HuH-7 (cell line): ENCODE data around the gene FBXO7.
"Not testable (repeated sequence)": the region's sequence is repeated elsewhere in the genome, so short reads cannot be mapped to it uniquely, and the experiment has no call there.

Experiments
- DNase-seq: peaks from one replicate; pipeline ENCODE4 v3.0.0; 2011; ENCODE audit warnings: low spot score

Gene FBXO7

DNA sequence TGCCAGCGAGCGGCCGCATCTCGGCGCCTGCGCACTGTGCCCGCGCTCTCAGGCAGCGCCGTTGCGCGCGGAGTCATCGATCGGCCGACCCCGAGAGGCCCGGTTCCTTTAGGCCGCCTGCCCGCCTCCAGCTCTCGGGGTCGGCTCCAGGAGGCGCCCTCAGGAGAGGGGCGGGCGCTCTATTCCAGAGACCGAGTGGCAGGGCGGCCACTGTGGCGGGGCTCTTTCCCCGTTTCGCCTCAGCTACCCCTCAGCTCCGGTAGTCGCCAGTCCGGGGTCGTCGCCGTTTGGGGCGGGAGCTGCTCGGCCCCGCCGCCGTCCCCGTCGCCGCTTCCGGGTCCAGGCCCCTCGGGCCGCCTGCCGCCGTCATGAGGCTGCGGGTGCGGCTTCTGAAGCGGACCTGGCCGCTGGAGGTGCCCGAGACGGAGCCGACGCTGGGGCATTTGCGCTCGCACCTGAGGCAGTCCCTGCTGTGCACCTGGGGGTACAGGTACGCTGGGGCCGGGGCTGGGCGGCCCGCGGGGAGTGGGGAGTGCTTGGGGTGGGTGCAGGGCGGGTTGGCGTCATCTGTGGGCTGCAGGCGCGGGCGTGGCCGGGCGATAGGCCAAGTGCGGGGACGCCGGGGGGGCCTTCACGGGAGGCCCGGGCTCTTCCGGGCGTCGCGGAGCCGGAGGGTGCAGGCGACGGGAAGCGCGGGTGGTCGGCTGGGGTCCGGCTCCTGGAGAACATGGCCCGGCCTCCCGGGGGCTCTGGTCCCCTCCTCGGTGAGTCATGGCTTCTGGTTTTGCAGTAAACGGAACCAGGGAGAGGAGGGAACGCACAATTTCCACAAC, at the start of gene FBXO7:
Gene FBXO7 (plus strand): TSS at position 177 of the 833 bp plus-strand sequence. CDS start 192 bp downstream, at position 369.
- peak; percentile 82 for DNase-seq

GRCh38 chr22:32426881-32427280, 47.7 kb upstream of the FBXO7 start:
- DNase-seq: no peak

- no peak for DNase-seq
Observed at GRCh38 chr22:32430352-32430751, 44.3 kb upstream of the FBXO7 start.

DNA sequence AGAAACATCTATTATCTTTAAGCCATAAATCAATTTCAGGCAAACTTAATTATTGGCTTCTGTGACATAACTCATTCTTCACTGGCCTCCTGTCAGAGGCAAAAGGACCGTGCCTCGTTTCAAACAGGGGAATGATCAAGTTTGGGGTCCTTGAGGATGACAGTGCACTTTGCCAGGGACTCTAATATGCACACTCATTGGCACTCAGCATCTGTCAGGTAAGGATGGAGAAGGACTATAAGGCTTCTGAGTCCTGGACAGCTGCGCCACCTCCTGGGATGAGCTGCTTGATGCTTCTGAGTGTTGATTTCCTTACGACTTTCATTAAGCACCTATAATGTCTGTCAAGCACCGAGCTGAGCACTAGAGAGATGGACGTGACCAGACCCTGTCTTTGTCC, 30.5 kb upstream of the FBXO7 start:
- DNase-seq: peak; percentile 25

- no peak for DNase-seq
Observed at GRCh38 chr22:32446321-32446720, 28.3 kb upstream of the FBXO7 start.

GRCh38 chr22:32448980-32449379, 25.6 kb upstream of the FBXO7 start:
- no peak for DNase-seq

GRCh38 chr22:32457031-32457430, 17.6 kb upstream of the FBXO7 start:
- DNase-seq: no peak

DNA sequence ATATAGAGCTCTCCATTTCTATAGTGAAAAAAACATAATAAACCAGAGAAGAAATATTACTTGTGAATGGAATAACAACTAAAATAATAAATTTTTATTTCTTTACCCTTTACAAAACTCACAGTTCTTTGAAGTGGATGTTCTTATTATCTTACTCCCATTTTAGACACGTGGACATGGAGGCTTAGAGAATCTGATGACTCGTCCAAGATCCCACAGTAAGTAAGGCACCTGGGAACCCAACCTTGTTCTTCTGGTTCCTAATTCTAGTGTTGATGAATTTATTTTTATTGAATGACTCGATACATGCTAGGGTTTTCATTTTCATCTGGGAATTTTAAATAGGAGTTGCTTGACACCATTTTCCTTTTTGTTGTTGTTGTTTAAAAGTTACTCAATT, 12.2 kb upstream of the FBXO7 start:
- no peak for DNase-seq

DNA sequence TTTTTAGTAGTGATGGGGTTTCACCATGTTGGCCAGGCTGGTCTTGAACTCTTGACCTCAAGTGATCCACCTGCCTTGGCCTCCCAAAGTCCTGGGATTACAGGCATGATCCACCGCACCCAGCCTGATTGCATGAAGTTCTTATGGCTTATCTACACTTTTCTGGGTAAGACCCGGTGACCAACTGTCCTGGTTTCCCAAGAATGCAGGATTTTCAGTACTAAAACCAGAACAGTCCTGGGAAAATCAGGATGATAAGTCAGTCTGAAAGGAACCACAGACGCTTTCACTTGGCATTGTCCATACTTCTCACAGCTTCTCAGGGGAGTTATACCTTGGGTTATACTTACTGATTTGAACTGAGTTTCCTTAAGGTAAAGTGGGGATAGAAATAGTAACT, 8.9 kb upstream of the FBXO7 start:
- DNase-seq: no peak

- no peak for DNase-seq
Observed at GRCh38 chr22:32466496-32466895, 8.1 kb upstream of the FBXO7 start.

GRCh38 chr22:32469799-32470212, 4.8 kb upstream of the FBXO7 start:
- no peak for DNase-seq

DNA sequence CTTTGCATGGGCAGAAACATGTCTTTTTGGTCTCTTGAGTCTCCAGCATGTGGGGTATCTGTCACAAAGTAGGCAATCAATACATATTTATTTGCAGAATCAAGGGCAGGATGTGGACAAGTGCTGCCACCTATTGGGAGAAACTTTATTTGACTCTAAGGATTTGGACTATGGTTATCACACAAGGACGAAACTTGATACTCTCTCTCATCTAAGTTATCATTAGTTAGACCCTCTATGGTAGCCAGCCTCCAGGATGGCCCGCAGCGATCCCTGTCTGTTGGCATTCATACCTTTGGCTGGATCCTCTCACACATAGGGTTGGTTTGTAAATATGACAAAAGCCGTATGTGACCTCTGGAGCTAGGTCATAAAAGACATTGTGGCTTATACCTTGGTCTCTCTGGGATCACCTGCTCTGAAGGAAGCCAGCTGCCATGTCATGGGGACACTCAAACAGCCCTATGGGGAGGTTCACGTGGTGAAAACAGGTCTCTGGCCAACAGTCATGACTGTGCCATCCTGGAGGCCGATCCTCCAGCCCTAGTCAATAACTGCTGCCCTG, 1.1 kb upstream of the FBXO7 start:
- DNase-seq: peak; percentile 52

DNA sequence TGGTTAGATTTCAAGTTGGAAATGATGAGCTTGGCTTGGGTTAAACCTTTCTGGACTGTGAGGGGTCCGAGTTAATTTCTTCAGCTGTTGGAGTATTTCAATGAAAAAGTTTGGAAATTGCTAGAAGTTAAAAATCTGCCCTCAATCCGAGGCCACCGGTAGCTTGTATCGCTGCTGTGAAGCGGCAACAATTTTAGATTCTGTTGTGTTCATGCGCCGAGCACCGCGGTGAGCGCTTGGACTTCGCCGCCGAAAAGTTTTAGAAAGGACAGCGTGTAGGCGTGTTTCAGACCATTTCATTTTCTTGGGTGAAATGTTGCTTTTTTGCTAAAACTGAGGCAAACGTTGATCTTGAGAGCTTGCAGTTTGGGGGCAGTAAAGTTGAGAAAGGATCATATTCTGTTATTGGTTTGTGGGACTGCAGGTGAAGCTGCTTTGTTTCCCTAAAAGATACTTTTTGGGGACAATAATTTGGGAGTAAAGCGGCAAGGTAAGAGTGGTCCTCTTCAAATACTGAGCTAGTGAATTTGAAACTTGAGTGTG, 928 bp downstream of the FBXO7 start:
- DNase-seq: no peak

DNA sequence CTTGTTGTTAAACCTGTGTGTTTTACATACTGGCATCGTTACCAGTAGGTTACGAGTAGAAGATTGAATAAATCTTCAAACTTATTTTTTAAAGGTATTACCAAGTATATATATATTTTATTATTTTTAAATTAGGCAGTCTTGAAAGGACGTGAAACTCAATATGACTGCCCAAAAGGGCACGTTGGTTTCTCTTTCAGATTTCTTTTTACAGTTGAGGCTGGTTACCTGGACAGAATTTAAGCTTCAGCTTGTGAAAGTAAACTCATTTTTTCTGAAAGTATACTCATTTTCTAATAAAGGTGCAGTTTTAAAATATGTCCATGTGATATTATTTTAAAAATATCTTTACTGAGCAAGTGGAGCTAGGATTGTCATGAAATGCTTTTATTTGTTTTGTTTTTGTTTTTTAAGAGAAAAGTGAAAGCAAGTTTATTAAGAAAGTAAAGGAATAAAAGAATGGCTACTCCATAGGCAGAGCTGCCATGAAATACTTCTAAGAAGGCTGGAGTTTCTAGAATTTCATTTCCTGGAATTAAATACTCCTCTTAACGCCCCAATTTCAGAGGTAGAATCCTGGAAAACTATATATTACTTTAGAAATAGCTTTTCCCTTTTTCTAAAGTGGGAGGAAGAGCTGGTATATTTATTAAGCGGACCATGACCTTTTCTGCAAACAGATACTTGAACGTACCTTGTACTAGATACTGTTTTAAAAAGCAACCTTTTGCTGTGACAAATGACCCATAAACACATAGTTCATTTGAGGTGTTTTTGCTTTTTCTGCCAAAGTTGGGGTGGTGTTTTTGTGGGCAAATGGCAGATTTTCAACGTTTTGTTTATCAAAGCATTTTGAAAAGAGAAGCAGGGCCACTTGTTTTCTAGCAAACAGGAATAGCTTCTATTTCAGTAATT, 1.9 kb downstream of the FBXO7 start:
- no peak for DNase-seq

DNA sequence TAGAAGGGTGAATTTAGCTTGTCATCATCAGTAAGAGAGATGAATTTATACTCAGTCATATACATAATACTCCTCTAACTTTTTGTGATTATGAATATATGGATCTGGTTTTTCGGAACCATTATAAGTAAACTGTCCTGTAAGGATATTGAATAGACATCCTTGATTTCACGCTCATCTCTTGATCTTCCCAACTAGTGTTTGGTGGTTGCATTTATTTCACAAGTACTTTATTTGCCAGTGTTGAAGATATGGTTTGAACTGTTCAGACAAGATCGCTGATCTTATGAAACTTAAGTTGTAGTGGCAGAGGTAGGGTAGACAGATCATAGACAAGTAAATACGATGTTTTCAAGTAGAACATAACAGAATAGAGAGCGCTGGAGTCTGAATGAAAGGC, 3.0 kb downstream of the FBXO7 start:
- DNase-seq: no peak

DNA sequence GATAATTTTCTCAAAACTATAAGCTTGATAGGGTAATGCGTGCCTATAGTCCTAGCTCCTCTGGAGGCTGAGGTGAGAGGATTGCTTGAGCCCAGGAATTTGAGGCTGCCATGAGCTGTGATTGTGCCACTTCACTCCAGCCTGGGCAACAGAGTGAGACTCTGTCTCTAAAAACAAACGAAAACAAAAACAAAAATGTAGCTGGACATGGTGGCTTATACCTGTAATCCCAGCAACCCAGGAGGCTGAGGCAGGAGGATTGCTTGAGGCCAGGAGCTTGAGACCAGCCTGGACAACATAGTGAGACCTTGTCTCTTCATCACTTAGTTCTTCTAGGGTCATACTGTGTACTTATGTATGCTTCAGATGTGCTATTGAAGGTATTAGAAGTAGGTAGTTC, 3.9 kb downstream of the FBXO7 start:
- DNase-seq: not testable (repeated sequence)

GRCh38 chr22:32478994-32479393, 4.4 kb downstream of the FBXO7 start:
- DNase-seq: no peak

- DNase-seq: no peak
Observed at GRCh38 chr22:32480238-32480637, 5.6 kb downstream of the FBXO7 start.

- no peak for DNase-seq
Observed at GRCh38 chr22:32482708-32483107, 8.1 kb downstream of the FBXO7 start.

DNA sequence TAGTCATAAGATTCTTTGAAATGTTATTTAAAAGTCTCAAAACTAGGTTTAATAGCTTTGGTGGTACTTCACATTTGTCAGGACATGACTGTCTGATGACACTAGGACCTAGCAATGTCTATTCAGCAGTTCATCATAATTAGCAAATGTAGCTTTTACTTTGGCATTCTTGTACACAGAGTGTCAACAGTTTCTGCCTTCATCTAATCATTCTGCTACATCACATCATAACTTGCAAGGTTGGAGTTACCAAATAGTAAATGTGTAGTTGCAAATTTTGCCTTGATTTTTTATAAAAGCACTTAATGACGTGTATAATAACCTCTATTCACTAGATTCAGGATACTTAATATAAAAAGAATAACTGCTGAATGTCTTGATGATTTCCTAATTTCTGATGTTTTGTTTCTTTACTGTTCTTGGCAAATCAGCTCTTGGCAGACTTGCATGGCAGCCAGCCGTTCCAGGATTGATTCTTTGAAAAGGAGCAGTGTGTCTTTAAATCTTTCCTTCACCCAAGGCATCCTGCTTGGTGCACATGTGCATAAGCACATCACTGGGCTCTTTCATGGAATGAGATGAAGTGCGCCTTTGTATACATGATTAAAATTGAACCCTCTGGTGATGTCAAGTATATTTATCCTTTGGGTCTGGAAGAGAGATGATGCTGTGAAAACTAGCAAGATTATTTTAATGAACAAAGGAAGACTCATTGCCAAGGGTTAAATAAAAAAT, 12.2 kb downstream of the FBXO7 start:
- DNase-seq: no peak

- DNase-seq: no peak
Observed at GRCh38 chr22:32487461-32487860, 12.8 kb downstream of the FBXO7 start.

DNA sequence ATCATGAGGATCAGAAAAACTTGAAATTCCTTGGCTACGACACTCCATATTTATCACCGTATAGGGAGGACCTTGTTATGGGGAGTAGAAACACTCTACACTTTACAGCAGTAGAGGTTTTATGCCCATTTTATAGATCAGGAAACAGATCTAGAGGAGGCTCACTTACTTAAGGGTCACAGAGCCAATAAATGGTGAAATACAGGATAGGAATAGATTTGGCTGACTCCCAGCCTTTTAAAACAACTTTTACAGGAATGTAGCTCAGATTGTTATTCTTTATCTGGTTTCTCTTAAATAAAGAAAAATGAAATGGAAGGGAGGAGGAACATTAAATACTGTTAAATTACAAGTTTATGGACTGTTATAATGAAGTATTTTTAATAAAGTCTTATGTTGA, 14.8 kb downstream of the FBXO7 start:
- no peak for DNase-seq
